Mesenchymal stem cell (in vitro differentiated cells and primary cell): ENCODE results near the gene STX5.

Experiments used
- DNase-seq: peaks from one replicate; pipeline ENCODE4 v3.0.0-alpha.2; 2013
- H2AFZ ChIP-seq: one replicate; pipeline ENCODE4 v1.6.1; 2013; ENCODE audit warnings: low read depth, mild to moderate bottlenecking, control low read depth, inconsistent platforms, low read length, moderate library complexity
- H2AK5ac ChIP-seq: 2 replicates; pipeline ENCODE4 v1.6.1; 2013; ENCODE audit warnings: low read length, moderate library complexity, mild to moderate bottlenecking, inconsistent platforms; ENCODE audit not compliant: severe bottlenecking
- H2BK120ac ChIP-seq: one replicate; pipeline ENCODE4 v1.6.1; 2013; ENCODE audit warnings: low read depth, mild to moderate bottlenecking, inconsistent platforms, low read length, moderate library complexity
- H2BK12ac ChIP-seq, 2 experiments: one replicate each; pipeline ENCODE4 v1.6.1; 2013; ENCODE audit warnings: inconsistent platforms in 2 of 2, low read length in 2 of 2, mild to moderate bottlenecking in 2 of 2, moderate library complexity in 2 of 2, control low read depth in 1 of 2
- H2BK15ac ChIP-seq: one replicate; pipeline ENCODE4 v1.6.1; 2013; ENCODE audit warnings: mild to moderate bottlenecking, low read depth, inconsistent platforms; ENCODE audit not compliant: poor library complexity, severe bottlenecking
- H2BK5ac ChIP-seq: 2 replicates; pipeline ENCODE4 v1.6.1; 2013; ENCODE audit warnings: low read depth, mild to moderate bottlenecking, low read length, control low read depth, inconsistent platforms; ENCODE audit not compliant: poor library complexity, severe bottlenecking
- H3K14ac ChIP-seq, 2 experiments: one replicate each; pipeline ENCODE4 v1.6.1; 2013; ENCODE audit warnings: inconsistent platforms in 2 of 2, low read length in 2 of 2, control low read depth in 1 of 2, mild to moderate bottlenecking in 1 of 2, moderate library complexity in 1 of 2
- H3K18ac ChIP-seq, 2 experiments: one replicate each; pipeline ENCODE4 v1.6.1; 2013; ENCODE audit warnings: inconsistent platforms in 2 of 2, low read length in 2 of 2, control low read depth in 1 of 2, low read depth in 1 of 2, mild to moderate bottlenecking in 1 of 2
- H3K23ac ChIP-seq, 2 experiments: one replicate each; pipeline ENCODE4 v1.6.1; 2013; ENCODE audit warnings: inconsistent platforms in 2 of 2, low read length in 2 of 2, mild to moderate bottlenecking in 2 of 2, moderate library complexity in 2 of 2, control low read depth in 1 of 2
- H3K27ac ChIP-seq: 2 replicates; pipeline ENCODE4 v1.5.1; 2013; ENCODE audit warnings: mild to moderate bottlenecking, moderate library complexity, low read length, control low read depth, inconsistent platforms; ENCODE audit not compliant: poor library complexity, severe bottlenecking
- H3K27me3 ChIP-seq, 2 experiments: 2 replicates each; pipeline versions ENCODE4 v1.6.1 to v1.7.0; 2013; ENCODE audit warnings: low read length in 2 of 2, mild to moderate bottlenecking in 2 of 2, moderate library complexity in 2 of 2, control low read depth in 1 of 2, inconsistent platforms in 1 of 2; ENCODE audit not compliant: control insufficient read depth in 1 of 2, insufficient read depth in 1 of 2
- H3K36me3 ChIP-seq, 2 experiments: 2 replicates each; pipeline versions ENCODE4 v1.6.1 to v1.7.0; 2013; ENCODE audit warnings: low read length in 2 of 2, control low read depth in 1 of 2, inconsistent platforms in 1 of 2, low read depth in 1 of 2, mild to moderate bottlenecking in 1 of 2; ENCODE audit not compliant: insufficient read depth in 2 of 2, control insufficient read depth in 1 of 2
- H3K4ac ChIP-seq, 2 experiments: one replicate each; pipeline ENCODE4 v1.6.1; 2013; ENCODE audit warnings: inconsistent platforms in 2 of 2, low read length in 2 of 2, mild to moderate bottlenecking in 2 of 2, moderate library complexity in 2 of 2, control low read depth in 1 of 2, low read depth in 1 of 2
- H3K4me1 ChIP-seq: 2 replicates; pipeline ENCODE4 v1.6.1; 2013; ENCODE audit warnings: low read depth, low read length, control low read depth; ENCODE audit not compliant: control insufficient read depth, insufficient read depth
- H3K4me2 ChIP-seq: 2 replicates; pipeline ENCODE4 v1.6.1; 2013; ENCODE audit warnings: low read length, mild to moderate bottlenecking, inconsistent platforms; ENCODE audit not compliant: poor library complexity, severe bottlenecking
- H3K4me3 ChIP-seq, 2 experiments: 2 replicates each; pipeline versions ENCODE4 v1.5.1 to v1.7.0; 2013; ENCODE audit warnings: low read length in 2 of 2, mild to moderate bottlenecking in 2 of 2, control low read depth in 1 of 2, low read depth in 1 of 2; ENCODE audit not compliant: insufficient read depth in 1 of 2
- H3K79me1 ChIP-seq: replicated peaks from 2 replicates; pipeline ENCODE4 v1.6.1; 2013; ENCODE audit warnings: mild to moderate bottlenecking, control low read depth, low read length, inconsistent platforms; ENCODE audit not compliant: poor library complexity, severe bottlenecking
- H3K9ac ChIP-seq: 2 replicates; pipeline ENCODE4 v1.7.0; 2013; ENCODE audit warnings: mild to moderate bottlenecking, low read length, moderate library complexity
- H3K9me3 ChIP-seq: 2 replicates; pipeline ENCODE4 v1.7.0; 2013; ENCODE audit warnings: mild to moderate bottlenecking, low read length; ENCODE audit not compliant: control insufficient read depth
- H4K8ac ChIP-seq: one replicate; pipeline ENCODE4 v1.6.1; 2013; ENCODE audit warnings: inconsistent platforms, mild to moderate bottlenecking, low read length, moderate library complexity
- H4K91ac ChIP-seq: one replicate; pipeline ENCODE4 v1.6.1; 2013; ENCODE audit warnings: mild to moderate bottlenecking, low read length, inconsistent platforms
- WGBS: methylation state at CpG from one replicate; pipeline ENCODE4 v1.1.7; 2013; ENCODE audit warnings: mixed read lengths; 5-methylcytosine and 5-hydroxymethylcytosine counted together

STX5 gene

DNA sequence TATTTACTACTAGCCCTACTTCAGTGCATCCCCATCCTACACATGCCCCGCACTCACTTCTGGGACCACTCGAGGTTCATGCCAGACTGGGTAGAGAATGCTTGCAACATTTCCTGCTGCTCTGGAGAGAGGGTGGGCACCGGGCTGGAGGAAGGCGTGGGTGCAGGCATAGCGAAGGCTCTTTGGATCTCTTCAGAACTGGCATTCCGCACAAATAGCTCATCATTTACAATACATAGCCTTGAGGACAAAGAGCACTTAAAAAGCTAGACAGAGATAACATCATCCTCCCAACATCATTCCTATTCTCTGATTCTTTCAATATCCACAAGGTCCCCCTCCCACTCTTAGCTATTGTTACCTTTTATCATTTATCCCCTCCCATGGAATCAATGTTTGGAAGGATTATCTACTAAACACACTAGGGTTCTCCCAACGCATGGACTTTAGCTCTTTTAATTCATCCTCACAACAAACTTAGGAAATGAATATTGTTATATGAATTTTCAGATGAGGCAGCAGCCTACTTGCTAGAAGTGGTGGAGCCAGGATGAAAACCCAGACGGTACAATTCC, 37.6 kb downstream of the STX5 start:
- H3K4me2 ChIP-seq: no peak overlapping the region
- peak overlapping the region; percentile 21 for H3K9ac ChIP-seq
- no peak for DNase-seq
- no peak overlapping the region for H2AFZ ChIP-seq
- H2BK15ac ChIP-seq: no peak overlapping the region
- H3K14ac ChIP-seq: no peak overlapping the region
- no peak overlapping the region for H3K4me3 ChIP-seq
- no peaks in the 10 kb centered on the region for H3K27me3 ChIP-seq
- H3K9me3 ChIP-seq: no peaks in the 10 kb centered on the region
- no peak overlapping the region for H4K91ac ChIP-seq
- H3K27ac ChIP-seq: no peak overlapping the region
- no peak overlapping the region for H3K4ac ChIP-seq
- WGBS: 97% methylated on average over 7 of the region's 8 CpGs
- H2BK120ac ChIP-seq: no peak overlapping the region
- no peak overlapping the region for H3K18ac ChIP-seq
- H3K79me1 ChIP-seq: peaks cover 25% of the 10 kb centered on the region
- no peak overlapping the region for H4K8ac ChIP-seq
- peaks cover 14% of the 10 kb centered on the region for H3K4me1 ChIP-seq
- no peak overlapping the region for H2BK12ac ChIP-seq
- H3K23ac ChIP-seq: no peak overlapping the region
- H2BK5ac ChIP-seq: no peak overlapping the region
- H3K36me3 ChIP-seq: peaks cover 79 to 85% of the 10 kb centered on the region in 2 experiments
- no peak overlapping the region for H2AK5ac ChIP-seq

- Histone ChIP-seq H3K23ac (peak overlapping the region in 1 of 2 experiments; percentile 50), H3K14ac (peak overlapping the region in 1 of 2 experiments; percentile 77), H2BK12ac (no peak overlapping the region), H3K4me2 (no peak overlapping the region), H2BK15ac (no peak overlapping the region), H4K8ac (peak overlapping the region; percentile 19), H2AFZ (no peak overlapping the region), H2BK120ac (no peak overlapping the region), H2BK5ac (no peak overlapping the region), H3K4me3 (peak overlapping the region in 1 of 2 experiments; percentile 96), H3K18ac (peak overlapping the region; percentile 28 to 49), H3K9me3 (no peaks in the 10 kb centered on the region), H2AK5ac (peak overlapping the region; percentile 37), H3K79me1 (peaks cover 15% of the 10 kb centered on the region), H3K4me1 (peaks cover 18% of the 10 kb centered on the region), H3K27ac (peak overlapping the region; percentile 71), H3K4ac (peak overlapping the region in 1 of 2 experiments; percentile 59), H3K9ac (peak overlapping the region; percentile 94), H3K36me3 (peaks cover 64 to 72% of the 10 kb centered on the region in 2 experiments), H3K27me3 (no peaks in the 10 kb centered on the region), H4K91ac (no peak overlapping the region)
- DNase-seq: peak; percentile 76
- 32% methylated on average over 8 of the region's 11 CpGs for WGBS
These were observed 39.7 kb downstream of the STX5 start for GRCh38 chr11:62792202-62792575.

DNA sequence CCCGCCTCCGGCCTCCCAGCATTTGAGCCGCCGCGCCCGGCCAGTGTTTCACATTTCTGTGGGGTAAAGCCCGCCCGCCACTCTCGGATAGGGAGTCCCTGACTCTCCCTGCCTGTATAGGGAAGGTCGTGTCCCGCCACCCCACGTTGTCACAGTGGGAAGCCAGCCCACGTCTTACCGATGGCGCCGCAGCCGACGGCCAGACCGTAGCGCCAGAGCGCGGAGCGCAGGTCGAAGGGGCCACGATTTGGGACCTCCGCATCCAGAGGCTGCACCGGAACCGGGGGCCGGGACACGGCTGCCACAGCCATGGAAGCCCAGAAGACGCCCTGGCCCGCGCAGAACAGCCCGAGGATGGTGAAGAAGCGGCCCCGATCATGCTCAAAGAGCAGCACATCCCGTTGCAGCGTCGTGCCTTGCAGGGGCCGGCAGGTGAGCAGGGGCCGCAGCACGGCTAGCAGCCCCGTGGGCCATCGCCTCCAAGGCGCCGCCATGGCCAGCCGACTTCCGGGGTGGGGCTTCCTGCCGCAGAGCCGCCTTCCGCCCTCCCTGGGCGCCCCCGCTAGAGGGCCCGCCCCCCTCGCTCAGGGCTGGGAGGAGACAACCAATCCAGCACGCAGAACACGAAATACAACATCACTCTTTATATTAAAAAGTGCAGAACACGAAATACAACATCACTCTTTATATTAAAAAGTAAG, 40.2 kb downstream of the STX5 start, which contains the start of gene TMEM223:
TMEM223 (minus strand) TSS at position 506 of the 701 bp plus-strand sequence; CDS start at position 494, 12 bp downstream.
- Histone ChIP-seq H2BK15ac (no peak within 1 kb of the TSS), H3K23ac (peak within 1 kb of the TSS; percentile 50 to 81), H3K27ac (peak within 1 kb of the TSS; percentile 71), H4K91ac (peak within 1 kb of the TSS; percentile 44), H3K14ac (peak within 1 kb of the TSS in 1 of 2 experiments; percentile 93), H3K4me1 (peaks cover 18% of the 10 kb centered on the region), H3K4me2 (peak within 1 kb of the TSS; percentile 78), H3K27me3 (no peaks in the 10 kb centered on the region), H3K4ac (peak within 1 kb of the TSS in 1 of 2 experiments; percentile 59), H4K8ac (peak within 1 kb of the TSS; percentile 96), H3K18ac (peak within 1 kb of the TSS; percentile 90 to 97), H3K79me1 (peaks cover 13% of the 10 kb centered on the region), H3K4me3 (peak within 1 kb of the TSS; percentile 82 to 96), H2AFZ (peak within 1 kb of the TSS; percentile 48), H3K9me3 (no peaks in the 10 kb centered on the region), H2BK120ac (no peak within 1 kb of the TSS), H3K36me3 (peaks cover 62 to 67% of the 10 kb centered on the region in 2 experiments), H2BK12ac (no peak within 1 kb of the TSS), H2AK5ac (peak within 1 kb of the TSS; percentile 37), H3K9ac (peak within 1 kb of the TSS; percentile 94), H2BK5ac (no peak within 1 kb of the TSS)
- DNase-seq: peak; percentile 87
- under 1% methylated on average over 54 of the region's 58 CpGs for WGBS

- Histone ChIP-seq H2BK120ac (no peak overlapping the region), H3K4ac (no peak overlapping the region), H3K4me1 (peaks cover 20% of the 10 kb centered on the region), H2AK5ac (peak overlapping the region; percentile 40), H3K79me1 (peaks cover 4% of the 10 kb centered on the region), H2AFZ (no peak overlapping the region), H3K9ac (peak overlapping the region; percentile 10), H3K36me3 (peaks cover 46 to 54% of the 10 kb centered on the region in 2 experiments), H2BK5ac (no peak overlapping the region), H3K27me3 (no peaks in the 10 kb centered on the region), H3K27ac (no peak overlapping the region), H3K4me3 (no peak overlapping the region), H3K18ac (no peak overlapping the region), H3K23ac (peak overlapping the region in 1 of 2 experiments; percentile 9), H3K14ac (no peak overlapping the region), H3K9me3 (no peaks in the 10 kb centered on the region), H4K8ac (no peak overlapping the region), H2BK15ac (no peak overlapping the region), H3K4me2 (no peak overlapping the region), H4K91ac (no peak overlapping the region), H2BK12ac (peak overlapping the region in 1 of 2 experiments; percentile 10)
- 97% methylated on average over 3 of the region's 3 CpGs for WGBS
- no peak for DNase-seq
These were observed 42.3 kb downstream of the STX5 start for GRCh38 chr11:62789576-62789975.
